ENCODE data around the gene PAQR8. TPM values are rescaled to one million over a fixed set of nuclear protein-coding genes. Genes with fewer than 3 reads are reported as not detected.
"Not testable (repeated sequence)": the region's sequence is repeated elsewhere in the genome, so short reads cannot be mapped to it uniquely, and the experiment has no call there.

PAQR8 gene
- total RNA-seq, 2 experiments from 2014 or later: 8.1 to 9.2 TPM

GRCh38 chr6:52369234-52369633 is 7.3 kb downstream of the PAQR8 start:
- ChIA-PET CTCF (interaction anchor here (1.7 kb wide), 1 partner anchor 35 kb away, joined by 3 read pairs; no protein-coding TSS in a partner anchor), POLR2A (no interaction called here)

- ChIA-PET CTCF (interaction anchor here (0.7 to 1.5 kb wide), 2 partner anchors 9 to 23 kb away, joined by 3 to 6 read pairs; partner anchors contain the start of gene PAQR8), POLR2A (interaction anchor here (1.0 kb wide), 1 partner anchor 9 kb away, joined by 3 read pairs; no protein-coding TSS in a partner anchor)
These were observed 9.8 kb downstream of the PAQR8 start for GRCh38 chr6:52371656-52372191.

GRCh38 chr6:52373151-52373690 is 11.3 kb downstream of the PAQR8 start:
- ChIA-PET CTCF (interaction anchor here (1.4 to 1.7 kb wide), 2 partner anchors 11 to 17 kb away, joined by 3 to 9 read pairs; partner anchors contain the start of gene PAQR8), POLR2A (interaction anchor here (0.6 to 0.7 kb wide), 2 partner anchors 28 to 112 kb away, joined by 3 to 8 read pairs; no protein-coding TSS in a partner anchor)

DNA sequence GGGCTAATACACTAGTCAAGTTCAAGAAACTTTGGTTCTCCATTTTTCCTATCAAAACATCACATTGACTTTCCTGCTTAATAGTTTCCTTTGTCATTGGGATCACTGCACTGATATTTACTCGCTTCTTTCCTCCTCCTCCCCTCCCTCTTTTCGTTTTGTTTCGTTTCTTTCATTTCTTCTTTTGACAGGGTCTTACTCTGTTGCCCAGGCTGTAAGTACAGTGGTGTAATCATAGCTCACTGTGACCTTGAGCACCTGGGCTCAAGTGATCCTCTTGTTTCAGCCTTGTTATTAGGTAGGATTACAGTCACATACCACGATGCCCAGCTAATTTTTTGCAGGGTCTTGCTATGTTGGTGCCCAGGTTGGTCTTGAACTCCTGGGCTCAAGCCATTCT is 12.3 kb downstream of the PAQR8 start:
- CTCF ChIA-PET: interaction anchor here (1.4 to 1.7 kb wide), 2 partner anchors 12 to 16 kb away, joined by 3 to 9 read pairs; partner anchors contain the start of gene PAQR8
- POLR2A ChIA-PET: interaction anchor here (0.7 kb wide), 1 partner anchor 29 kb away, joined by 8 read pairs; no protein-coding TSS in a partner anchor

GRCh38 chr6:52375780-52376556 is 14.0 kb downstream of the PAQR8 start:
- CTCF ChIA-PET: interaction anchor here (0.6 to 1.7 kb wide), 4 partner anchors 12 to 346 kb away, joined by 3 to 5 read pairs (median 4); no protein-coding TSS in a partner anchor
- POLR2A ChIA-PET: no interaction called here

- POLR2A ChIA-PET: interaction anchor here (0.6 kb wide), 1 partner anchor 21 kb away, joined by 3 read pairs; no protein-coding TSS in a partner anchor
These were observed 14.8 kb downstream of the PAQR8 start for GRCh38 chr6:52376763-52377162.

GRCh38 chr6:52377538-52378221 is 15.7 kb downstream of the PAQR8 start:
- ChIA-PET POLR2A (no interaction called here), CTCF (interaction anchor here (1.7 kb wide), 1 partner anchor 14 kb away, joined by 5 read pairs; no protein-coding TSS in a partner anchor)

More at GRCh38 chr6:52376763-52377162, 14.8 kb downstream of the PAQR8 start:
- CTCF ChIA-PET: interaction anchor here (1.7 kb wide), 1 partner anchor 13 kb away, joined by 5 read pairs; no protein-coding TSS in a partner anchor

DNA sequence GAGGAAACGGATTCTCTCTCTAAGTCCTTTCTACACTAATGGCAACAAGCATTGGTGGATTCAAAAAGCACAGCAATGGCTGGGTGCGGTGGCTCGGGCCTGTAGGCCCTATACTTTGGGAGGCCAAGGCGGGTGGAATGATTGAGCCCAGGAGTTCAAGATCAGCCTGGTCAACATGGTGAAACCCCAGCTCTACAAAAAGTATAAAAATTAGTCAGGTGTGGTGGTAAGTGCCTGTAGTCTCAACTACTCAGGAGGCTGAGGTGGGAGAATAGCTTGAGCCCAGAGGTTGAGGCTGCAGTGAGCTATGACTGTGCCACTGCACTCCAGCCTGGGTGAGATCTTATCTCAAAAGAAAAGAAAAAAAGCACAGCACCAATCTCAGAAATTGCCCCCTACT is 19.3 kb downstream of the PAQR8 start:
- ChIA-PET CTCF (interaction anchor here (1.3 kb wide), 1 partner anchor 9 kb away, joined by 3 read pairs; no protein-coding TSS in a partner anchor), POLR2A (no interaction called here)

DNA sequence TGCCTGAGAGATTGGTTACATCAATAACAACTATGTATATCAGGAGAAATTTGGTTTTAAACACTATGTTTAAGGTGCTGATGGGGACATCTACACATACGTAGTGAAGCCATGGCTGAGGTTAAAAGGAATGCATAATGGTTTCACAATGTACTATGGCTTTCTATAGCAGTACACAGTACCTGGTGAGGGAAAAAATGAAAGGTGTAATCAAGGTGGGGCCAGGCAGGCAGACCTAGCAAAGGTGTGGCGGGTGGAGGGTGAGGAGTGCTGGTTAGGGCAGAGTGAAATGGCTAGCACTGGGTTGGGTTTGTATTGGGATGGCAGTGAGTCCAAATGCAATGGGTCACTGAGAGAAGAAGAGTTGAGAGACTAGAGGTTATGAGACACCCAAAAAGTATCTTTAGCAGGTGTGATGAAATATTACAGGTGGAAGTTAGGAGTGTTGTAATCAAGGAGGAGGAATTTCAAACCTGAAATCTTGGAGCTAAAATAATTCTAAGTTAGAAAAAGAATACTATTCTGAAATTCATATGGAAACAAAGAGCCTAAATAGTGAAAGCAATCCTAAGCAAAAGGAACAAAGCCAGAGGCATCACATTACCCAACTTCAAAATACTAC is 22.3 kb downstream of the PAQR8 start:
- POLR2A ChIA-PET: no interaction called here
- CTCF ChIA-PET: no interaction called here

- ChIA-PET POLR2A (no interaction called here), CTCF (no interaction called here)
These were observed 23.1 kb downstream of the PAQR8 start for GRCh38 chr6:52385074-52385473.

GRCh38 chr6:52388119-52388518 is 26.2 kb downstream of the PAQR8 start:
- CTCF ChIA-PET: interaction anchor here (1.1 kb wide), 1 partner anchor 12 kb away, joined by 4 read pairs; no protein-coding TSS in a partner anchor
- POLR2A ChIA-PET: not testable (repeated sequence)

GRCh38 chr6:52388790-52389189 is 26.8 kb downstream of the PAQR8 start:
- ChIA-PET POLR2A (no interaction called here), CTCF (interaction anchor here (0.5 to 1.1 kb wide), 2 partner anchors 11 to 1513 kb away, joined by 3 to 4 read pairs; no protein-coding TSS in a partner anchor)

DNA sequence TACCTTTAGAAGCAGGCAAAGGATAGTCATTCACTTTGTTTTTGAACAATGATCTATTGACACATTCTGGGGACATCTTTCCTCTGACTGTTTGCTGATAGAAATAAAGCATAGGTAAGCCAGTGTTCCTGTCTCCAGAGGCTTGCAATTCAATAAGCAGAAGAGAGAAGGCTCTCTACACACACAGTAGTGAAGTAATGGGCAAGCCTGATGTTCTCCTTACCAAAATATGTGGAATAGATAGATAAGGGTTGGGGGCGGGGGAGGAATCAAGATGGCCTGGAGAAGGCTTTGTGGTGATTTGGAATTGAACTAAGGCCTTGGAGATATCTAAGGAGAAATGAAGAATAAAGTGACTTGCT is 27.3 kb downstream of the PAQR8 start:
- POLR2A ChIA-PET: interaction anchor here (0.8 kb wide), 2 partner anchors 18 to 27 kb away, joined by 3 to 4 read pairs; no protein-coding TSS in a partner anchor
- CTCF ChIA-PET: interaction anchor here (1.1 to 2.8 kb wide), 4 partner anchors 8 to 104 kb away, joined by 3 to 12 read pairs (median 6); partner anchors contain the start of gene MCM3

DNA sequence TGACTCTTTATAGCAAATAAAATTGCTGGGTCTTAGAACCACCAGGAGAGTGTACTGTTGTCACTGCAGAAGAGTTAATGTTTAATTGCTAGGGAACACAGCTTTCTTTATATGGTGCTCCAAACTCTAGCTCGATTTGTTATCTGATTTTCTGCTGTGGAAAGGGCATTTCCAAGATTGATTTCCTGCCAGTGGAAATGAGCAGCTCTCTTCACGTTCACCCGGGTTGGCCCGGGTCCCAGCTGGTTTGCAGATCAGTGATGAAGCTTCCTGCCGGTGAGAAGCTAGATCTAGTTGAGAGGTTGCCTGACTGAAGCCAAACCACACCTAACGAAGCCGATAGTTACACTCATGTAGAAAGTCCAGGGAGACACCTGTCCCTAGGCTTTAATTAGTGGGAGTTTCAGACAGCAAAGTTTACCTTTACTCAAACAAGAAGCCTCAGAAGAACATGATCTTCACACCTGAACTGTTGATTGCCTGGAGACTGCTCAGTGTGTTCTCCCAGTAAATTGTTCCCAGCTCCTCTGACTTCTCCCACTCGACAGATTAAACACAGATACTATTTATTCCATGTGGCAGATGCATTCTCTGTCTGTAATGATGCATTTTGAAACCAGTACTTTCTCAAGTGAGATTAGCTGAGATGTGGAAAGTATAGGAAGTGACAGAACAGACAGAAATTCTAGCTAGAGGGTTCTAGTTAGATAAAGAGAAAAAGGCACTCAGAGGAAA is 27.8 kb downstream of the PAQR8 start:
- ChIA-PET POLR2A (interaction anchor here (0.6 to 1.0 kb wide), 5 partner anchors 13 to 105 kb away, joined by 3 to 5 read pairs (median 4); partner anchors contain the start of genes MCM3 and PAQR8), CTCF (interaction anchor here (1.1 to 2.8 kb wide), 5 partner anchors 9 to 284 kb away, joined by 3 to 12 read pairs (median 3); partner anchors contain the start of gene MCM3)

- ChIA-PET CTCF (interaction anchor here (1.1 to 2.8 kb wide), 5 partner anchors 10 to 284 kb away, joined by 3 to 12 read pairs (median 3); partner anchors contain the start of gene MCM3), POLR2A (interaction anchor here (0.7 to 1.0 kb wide), 2 partner anchors 28 to 105 kb away, joined by 4 read pairs; partner anchors contain the start of genes MCM3 and PAQR8)
These were observed 28.4 kb downstream of the PAQR8 start for GRCh38 chr6:52390361-52390727.

DNA sequence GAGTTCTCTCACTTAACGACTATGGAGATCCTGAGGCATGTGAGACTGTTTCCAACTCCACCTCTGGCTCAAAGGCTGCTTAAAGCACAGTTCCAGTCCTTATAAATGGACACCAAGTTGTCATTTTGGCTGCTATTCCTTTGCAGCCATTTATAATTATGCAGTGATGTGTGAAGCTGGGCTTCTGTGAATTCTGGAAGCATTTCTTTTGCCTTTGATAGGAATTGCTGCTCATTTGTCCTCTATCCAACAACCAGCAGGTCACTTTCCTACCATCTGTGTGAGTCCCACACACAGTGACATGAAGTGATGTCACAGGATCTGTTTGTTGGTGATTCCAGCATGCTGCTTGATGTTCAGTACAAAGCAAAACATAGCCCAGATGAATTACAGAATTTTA is 29.6 kb downstream of the PAQR8 start:
- POLR2A ChIA-PET: no interaction called here
- CTCF ChIA-PET: interaction anchor here (2.8 kb wide), 1 partner anchor 106 kb away, joined by 12 read pairs; the partner anchor contains the start of gene MCM3

GRCh38 chr6:52392944-52393343 is 31.0 kb downstream of the PAQR8 start:
- POLR2A ChIA-PET: no interaction called here
- CTCF ChIA-PET: no interaction called here

DNA sequence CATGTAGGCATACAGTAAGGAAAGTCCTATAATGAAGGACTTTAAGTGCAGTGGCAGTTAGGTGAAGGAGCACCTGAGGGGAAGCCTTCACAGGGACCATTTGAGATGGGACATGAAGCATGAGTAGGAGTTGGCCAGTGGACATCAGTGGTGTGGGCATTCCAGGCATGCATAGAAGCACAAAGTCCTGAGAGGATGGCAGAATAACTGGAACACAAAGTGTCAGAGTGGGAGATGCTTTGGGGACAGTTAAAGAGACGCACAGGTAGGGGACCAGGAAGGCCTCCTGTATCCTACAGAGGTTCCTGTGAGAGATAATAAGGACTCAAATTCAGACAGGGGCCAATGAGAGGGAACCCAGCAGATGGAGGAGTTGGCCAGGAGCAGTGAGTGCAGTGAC is 31.8 kb downstream of the PAQR8 start:
- CTCF ChIA-PET: interaction anchor here (1.0 kb wide), 1 partner anchor 22 kb away, joined by 3 read pairs; no protein-coding TSS in a partner anchor
- POLR2A ChIA-PET: no interaction called here

All from activated CD8-positive, alpha-beta memory T cell treated with anti-CD3 and anti-CD28 coated beads for 36 hours (primary cell).